Kidney epithelial cell (primary cell): ENCODE measurements around the gene CLCN2. TPM values are rescaled to one million over a fixed set of nuclear protein-coding genes. Genes with fewer than 3 reads are reported as not detected.

ENCODE experiments used
- DNase-seq: peaks from one replicate; pipeline ENCODE4 v3.0.0-alpha.2; 2010; ENCODE audit warnings: low read depth
- H3K27me3 ChIP-seq: 2 replicates; pipeline ENCODE4 v1.6.0; 2011; ENCODE audit warnings: low read length; ENCODE audit not compliant: control insufficient read depth, insufficient read depth
- H3K36me3 ChIP-seq: 2 replicates; pipeline ENCODE4 v1.5.1; 2011; ENCODE audit warnings: low read length; ENCODE audit not compliant: control insufficient read depth, insufficient read depth
- H3K4me3 ChIP-seq: 2 replicates; pipeline ENCODE4 v1.5.1; 2011; ENCODE audit warnings: low read depth, mild to moderate bottlenecking, control low read depth, low read length
- total RNA-seq: library from RNA; depleted of rRNA; stranded (reverse); fragments of >200 nt; gene quantifications from 2 replicates; pipeline ENCODE4 v1.2.3, GENCODE V29; 2015
- TF ChIP-seq, protein P1 (sequence below): IDR thresholded peaks from 2 replicates; pipeline ENCODE4 v1.5.1; 2011; ENCODE audit warnings: mild to moderate bottlenecking, moderate library complexity, low read length, control low read depth, inconsistent platforms; ENCODE audit not compliant: insufficient read depth, poor library complexity, severe bottlenecking

CLCN2 gene
- total RNA-seq, 1 donor from 2014 or later, result 2.6 TPM

DNA sequence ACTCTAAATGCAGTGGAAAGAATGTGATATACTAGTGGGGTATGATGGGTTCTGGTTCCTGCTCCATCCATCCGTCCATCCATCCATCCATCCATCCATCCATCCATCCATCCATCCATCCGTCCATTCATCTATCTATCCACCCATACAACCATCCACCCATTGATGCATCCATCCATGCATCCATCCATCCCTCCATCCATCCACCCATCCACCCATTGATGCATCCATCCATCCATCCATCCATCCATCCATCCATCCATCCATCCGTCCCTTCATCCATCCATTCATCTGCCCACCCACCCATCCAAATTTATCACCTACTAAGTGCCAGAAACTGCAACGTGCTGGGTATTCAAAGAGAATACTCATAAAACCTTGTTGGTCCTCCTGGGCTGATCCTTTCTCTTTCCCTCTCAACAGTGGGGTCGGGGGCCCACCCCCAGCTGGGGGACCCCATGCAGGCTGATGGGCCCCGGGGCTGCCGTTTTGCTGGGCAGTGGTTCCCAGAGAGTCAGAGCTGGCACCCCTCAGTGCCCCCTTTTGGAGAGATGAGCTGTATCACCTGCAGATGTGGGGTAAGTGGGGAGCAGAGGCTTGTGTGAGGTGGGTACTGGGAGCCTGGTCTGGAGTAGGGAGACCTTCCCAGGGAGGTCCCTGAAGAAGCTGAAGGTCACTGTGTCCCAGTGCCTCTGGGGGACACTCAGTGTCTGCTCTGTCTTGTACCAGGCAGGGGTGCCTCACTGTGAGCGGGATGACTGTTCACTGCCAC lies 26.9 kb upstream of the CLCN2 start:
- TF ChIP-seq, protein P1, sequence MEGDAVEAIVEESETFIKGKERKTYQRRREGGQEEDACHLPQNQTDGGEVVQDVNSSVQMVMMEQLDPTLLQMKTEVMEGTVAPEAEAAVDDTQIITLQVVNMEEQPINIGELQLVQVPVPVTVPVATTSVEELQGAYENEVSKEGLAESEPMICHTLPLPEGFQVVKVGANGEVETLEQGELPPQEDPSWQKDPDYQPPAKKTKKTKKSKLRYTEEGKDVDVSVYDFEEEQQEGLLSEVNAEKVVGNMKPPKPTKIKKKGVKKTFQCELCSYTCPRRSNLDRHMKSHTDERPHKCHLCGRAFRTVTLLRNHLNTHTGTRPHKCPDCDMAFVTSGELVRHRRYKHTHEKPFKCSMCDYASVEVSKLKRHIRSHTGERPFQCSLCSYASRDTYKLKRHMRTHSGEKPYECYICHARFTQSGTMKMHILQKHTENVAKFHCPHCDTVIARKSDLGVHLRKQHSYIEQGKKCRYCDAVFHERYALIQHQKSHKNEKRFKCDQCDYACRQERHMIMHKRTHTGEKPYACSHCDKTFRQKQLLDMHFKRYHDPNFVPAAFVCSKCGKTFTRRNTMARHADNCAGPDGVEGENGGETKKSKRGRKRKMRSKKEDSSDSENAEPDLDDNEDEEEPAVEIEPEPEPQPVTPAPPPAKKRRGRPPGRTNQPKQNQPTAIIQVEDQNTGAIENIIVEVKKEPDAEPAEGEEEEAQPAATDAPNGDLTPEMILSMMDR, result no peak
- no peak for DNase-seq
- Histone ChIP-seq H3K4me3 (no peak overlapping the region), H3K27me3 (peaks cover 47% of the 10 kb centered on the region), H3K36me3 (no peaks in the 10 kb centered on the region)

DNA sequence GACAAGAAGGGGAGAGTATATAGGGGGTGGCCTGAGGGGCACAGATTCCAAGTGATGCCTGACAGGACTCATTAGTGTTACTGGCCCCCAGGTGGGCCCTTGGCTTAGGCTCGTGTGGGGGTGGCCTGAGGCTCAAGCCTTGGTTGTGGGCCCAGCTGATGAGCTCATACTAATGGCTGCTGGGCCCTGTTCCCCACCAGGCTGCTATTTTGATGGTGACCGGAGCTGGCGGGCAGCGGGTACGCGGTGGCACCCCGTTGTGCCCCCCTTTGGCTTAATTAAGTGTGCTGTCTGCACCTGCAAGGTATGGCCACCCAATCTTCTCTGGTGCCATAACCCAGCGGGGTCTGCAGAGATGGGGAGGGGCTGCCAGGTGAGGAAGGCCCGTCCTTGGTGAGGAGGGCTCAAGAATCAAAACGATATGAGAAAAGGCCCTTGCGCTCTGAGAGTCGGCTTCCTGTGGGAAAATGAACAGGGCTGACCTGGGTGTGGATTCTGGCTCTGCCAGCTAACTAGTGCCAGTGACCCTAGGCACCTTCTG lies 25.8 kb upstream of the CLCN2 start:
- DNase-seq, result no peak
- Histone ChIP-seq H3K36me3 (no peaks in the 10 kb centered on the region), H3K27me3 (peaks cover 58% of the 10 kb centered on the region), H3K4me3 (no peak overlapping the region)
- TF ChIP-seq, protein P1, result no peak

DNA sequence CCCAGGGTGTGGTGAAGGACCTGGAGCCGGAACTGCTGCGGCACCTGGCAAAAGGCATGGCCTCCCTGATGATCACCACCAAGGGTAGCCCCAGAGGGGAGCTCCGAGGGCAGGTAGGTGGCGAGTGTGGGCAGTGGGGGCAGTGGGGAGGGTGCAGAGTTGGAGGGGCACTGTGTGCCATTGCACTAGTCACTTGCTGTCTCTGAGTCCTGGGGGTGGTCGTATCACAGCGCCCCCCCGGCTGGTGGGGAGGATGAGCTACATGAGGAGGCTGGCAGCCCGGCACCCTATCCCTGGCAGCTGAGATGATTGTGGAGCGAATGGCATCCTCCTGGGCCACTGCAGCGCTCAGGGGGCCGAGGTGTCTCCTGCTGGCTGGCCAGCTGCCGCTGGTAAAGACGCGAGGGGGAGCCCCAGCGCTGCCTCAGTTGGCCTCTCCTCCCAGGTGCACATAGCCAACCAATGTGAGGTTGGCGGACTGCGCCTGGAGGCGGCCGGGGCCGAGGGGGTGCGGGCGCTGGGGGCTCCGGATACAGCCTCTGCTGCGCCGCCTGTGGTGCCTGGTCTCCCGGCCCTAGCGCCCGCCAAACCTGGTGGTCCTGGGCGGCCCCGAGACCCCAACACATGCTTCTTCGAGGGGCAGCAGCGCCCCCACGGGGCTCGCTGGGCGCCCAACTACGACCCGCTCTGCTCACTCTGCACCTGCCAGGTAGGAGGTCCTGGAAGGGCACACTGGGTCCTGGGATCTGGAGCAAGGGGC lies 24.8 kb upstream of the CLCN2 start:
- Histone ChIP-seq H3K4me3 (no peak overlapping the region), H3K36me3 (no peaks in the 10 kb centered on the region), H3K27me3 (peaks cover 67% of the 10 kb centered on the region)
- DNase-seq, result no peak
- TF ChIP-seq, protein P1, result no peak

DNA sequence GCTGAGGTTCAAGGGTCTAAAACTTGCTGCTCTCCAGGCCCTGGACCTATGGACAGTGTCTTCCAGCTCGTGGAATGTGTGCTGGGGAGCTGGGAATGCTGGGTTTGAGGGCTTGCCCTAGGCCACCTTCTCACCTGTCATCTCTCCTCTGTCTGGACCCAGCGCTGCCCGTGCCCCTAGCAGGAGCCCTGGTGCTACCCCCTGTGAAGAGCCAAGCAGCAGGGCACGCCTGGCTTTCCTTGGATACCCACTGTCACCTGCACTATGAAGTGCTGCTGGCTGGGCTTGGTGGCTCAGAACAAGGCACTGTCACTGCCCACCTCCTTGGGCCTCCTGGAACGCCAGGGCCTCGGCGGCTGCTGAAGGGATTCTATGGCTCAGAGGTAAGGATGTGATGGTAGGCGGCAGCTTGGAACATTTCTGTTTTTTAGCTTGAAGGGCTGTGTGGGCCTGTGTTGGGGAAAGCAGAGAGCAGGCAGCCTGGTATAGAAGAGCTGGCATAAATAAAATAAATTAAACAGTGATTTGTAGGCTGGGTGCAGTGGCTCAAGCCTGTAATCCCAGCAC lies 23.5 kb upstream of the CLCN2 start:
- H3K4me3 ChIP-seq, result no peak overlapping the region
- no peak for DNase-seq
- H3K27me3 ChIP-seq, result peaks cover 74% of the 10 kb centered on the region
- H3K36me3 ChIP-seq, result no peaks in the 10 kb centered on the region
- TF ChIP-seq, protein P1, result no peak

DNA sequence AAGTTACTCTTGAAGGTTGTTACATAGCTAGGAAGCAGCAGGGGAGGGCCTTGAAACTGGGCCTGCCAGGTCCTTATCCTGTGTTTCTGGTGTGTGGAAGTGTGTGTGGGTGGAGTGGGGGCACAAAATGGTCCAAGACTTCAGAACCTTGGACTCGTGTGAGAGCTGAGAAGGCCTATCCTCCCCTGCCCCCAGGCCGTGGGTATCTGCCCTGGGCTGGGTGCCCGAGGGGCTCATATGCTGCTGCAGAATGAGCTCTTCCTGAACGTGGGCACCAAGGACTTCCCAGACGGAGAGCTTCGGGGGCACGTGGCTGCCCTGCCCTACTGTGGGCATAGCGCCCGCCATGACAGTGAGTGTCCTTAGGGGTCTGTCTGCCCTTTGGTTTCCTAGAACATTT lies 22.9 kb upstream of the CLCN2 start:
- Histone ChIP-seq H3K4me3 (no peak overlapping the region), H3K27me3 (peaks cover 71% of the 10 kb centered on the region), H3K36me3 (no peaks in the 10 kb centered on the region)
- TF ChIP-seq, protein P1, result no peak
- no peak for DNase-seq
